T-helper 1 cell treated with Interleukin-12 subunit alpha and Interleukin-12 subunit beta and Interleukin-4 antibody, amounts not matched to agents 30 ng/mL and 1 ng/mL, for 36 hours (primary cell): ENCODE measurements around the gene FBL. TPM values are rescaled to one million over a fixed set of nuclear protein-coding genes. Genes with fewer than 3 reads are reported as not detected.
"Not testable (repeated sequence)": the region's sequence is repeated elsewhere in the genome, so short reads cannot be mapped to it uniquely, and the experiment has no call there.

Experiments
- intact Hi-C: fragments of 100-400 bp; cut with micrococcal nuclease; formaldehyde crosslinking; loops from one replicate; pipeline ENCODE4 v1.15.1; 2024
- total RNA-seq: library from RNA; stranded (reverse); gene quantifications from 2 replicates; pipeline ENCODE4 v1.2.3, GENCODE V29; 2022

The FBL gene
- total RNA-seq, 1 donor from 2014 or later: 292 TPM

- intact Hi-C loops: not testable (repeated sequence)
Measured at GRCh38 chr19:39877488-39877887, 31.3 kb upstream of the FBL start.

DNA sequence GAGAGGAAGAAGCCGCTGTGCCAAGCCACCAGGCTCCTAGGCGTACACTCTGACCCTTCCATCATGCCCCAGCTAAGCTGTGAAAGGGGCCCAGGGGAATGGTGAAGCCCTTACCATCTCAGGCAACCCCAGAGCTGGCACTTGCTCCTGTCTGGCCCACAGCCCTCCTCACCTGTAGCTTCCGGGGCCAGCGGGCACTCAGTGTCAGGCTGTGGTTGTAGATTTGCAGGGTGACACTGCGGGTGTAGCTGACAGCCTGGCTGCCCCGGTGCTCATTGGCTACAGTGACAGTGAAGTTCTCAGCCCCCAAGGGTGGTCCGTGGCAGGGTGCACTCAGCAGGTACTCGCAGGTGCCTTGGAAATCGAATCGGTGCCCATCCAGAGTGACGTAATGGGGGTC is 30.3 kb upstream of the FBL start:
- intact Hi-C loops: not testable (repeated sequence)

GRCh38 chr19:39875401-39875864 is 29.3 kb upstream of the FBL start:
- intact Hi-C loops: not testable (repeated sequence)

DNA sequence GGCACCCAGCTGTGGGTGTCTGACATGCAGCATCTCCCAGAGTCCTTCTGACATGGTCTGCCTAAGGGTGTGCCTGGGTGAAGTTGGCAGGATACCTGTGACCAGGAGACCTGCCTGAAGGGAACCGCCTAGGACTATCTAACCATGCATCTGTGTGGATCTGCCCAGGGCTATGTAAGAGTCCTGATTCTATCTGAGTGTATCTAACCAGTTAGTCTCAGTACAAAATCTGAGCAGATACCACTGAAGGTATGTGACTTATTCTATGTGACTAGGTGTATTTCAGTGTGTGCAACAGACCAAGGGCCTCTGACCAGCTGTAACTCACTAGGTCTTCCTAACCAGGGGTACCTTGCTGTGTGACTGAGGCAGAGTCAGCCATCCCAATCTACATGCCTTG is 28.2 kb upstream of the FBL start:
- intact Hi-C loops: no loop called here

GRCh38 chr19:39873385-39873784 is 27.2 kb upstream of the FBL start:
- intact Hi-C loops: no loop called here

DNA sequence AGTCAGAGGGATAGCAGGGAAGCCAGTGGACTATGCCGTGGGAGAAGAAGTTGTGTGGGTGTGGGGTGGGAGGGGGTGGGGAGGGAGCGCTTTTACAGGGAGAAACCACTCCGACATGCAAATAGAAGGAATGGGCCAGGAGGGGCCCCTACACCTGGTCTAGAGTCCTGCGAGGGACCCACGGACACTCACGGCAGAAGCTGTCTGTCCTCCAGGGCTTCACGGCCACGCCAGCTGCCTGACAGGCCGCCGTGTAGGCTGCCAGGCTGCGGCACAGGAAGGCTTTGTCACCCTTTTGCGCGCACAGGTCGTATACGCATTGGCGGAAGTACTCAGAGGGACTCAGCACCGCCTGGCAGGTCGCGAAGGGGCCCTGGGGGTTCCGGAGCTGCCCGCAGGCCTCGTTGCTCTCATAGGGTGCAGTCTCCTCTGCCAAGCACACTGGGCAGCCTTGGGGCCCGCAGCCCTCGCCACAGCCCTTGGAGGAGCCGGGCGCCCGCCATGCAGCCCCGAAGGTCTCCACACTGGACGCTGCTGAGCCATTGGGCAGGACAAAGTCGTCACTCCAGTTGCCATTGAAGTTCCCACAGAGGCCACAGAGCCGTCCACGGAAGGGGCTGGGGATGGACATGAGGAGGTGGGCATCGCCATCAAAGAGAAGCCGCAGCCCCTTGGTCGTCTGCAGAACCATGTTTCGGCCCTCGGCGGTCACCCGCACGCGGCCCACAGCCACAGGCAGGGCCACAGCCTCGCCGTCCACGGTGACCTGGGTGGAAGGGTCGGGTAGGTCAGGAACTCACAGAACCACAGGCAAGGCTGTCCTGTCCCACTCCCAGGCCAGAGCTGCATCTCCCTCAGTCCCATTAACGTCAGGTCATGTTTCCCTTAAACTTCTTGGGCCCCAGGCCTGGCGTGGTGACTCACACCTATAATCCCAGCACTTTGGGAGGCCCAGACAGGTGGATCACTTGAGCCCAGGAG is 26.0 kb upstream of the FBL start:
- intact Hi-C loops: no loop called here

- intact Hi-C loops: no loop called here
Measured at GRCh38 chr19:39871362-39871761, 25.2 kb upstream of the FBL start.

GRCh38 chr19:39870171-39870971 is 24.2 kb upstream of the FBL start:
- intact Hi-C loops: no loop called here

DNA sequence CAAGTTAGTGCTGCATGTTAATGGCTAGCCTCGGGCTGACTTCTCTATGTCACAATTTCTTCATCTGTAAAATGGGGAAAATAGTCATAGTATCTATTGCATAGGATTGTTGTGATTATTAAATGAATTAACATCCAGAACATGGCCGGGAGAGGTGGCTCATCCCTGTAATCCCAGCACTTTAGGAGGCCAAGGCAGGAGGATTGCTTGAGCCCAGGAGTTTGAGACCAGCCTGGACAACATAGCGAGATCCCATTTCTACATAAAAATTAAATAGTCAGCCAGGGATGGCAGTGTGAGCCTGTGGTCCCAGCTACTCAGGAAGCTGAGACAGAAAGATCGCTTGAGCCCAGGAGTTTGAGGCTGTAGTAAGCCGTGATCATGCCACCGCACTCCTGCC is 21.8 kb upstream of the FBL start:
- intact Hi-C loops: no loop called here

DNA sequence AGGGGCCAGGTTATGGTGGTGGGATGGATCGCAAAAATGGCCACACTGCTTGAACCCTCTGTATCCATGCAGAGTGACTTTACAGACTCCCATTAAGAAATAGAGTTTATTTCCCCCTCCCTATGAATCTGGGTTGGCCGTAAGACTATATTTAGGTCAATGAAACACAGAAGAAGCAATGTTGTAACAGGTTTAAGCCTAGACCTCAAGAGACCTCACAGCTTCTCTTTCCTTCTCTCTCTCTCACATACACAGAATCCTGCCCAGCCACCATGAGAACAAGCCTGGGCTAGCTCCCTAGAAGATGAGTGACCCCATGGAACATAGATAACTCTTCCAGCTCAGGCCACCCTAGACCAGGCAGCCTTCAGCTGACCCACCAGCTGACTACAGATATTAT is 21.0 kb upstream of the FBL start:
- intact Hi-C loops: no loop called here

GRCh38 chr19:39865953-39866352 is 19.8 kb upstream of the FBL start:
- intact Hi-C loops: no loop called here

DNA sequence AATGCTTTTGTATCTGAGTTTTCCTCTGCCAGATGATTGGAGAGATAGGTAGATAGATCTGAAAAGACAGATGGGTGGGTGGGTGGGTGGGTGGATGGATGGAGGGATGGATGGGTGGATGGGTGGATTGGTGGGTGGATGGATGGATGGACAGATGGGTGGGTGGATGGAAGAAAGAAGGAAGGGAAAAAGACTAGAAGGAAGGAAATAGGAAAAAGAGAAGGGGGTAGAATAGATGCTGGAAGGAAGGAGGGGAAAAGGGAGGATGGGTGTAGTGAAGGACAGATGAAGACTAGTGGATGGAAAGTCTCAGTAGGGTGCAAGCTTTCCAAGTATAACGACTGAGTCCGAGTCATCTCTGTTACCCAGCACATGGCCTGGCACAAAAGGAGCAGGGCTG is 19.0 kb upstream of the FBL start:
- intact Hi-C loops: no loop called here

DNA sequence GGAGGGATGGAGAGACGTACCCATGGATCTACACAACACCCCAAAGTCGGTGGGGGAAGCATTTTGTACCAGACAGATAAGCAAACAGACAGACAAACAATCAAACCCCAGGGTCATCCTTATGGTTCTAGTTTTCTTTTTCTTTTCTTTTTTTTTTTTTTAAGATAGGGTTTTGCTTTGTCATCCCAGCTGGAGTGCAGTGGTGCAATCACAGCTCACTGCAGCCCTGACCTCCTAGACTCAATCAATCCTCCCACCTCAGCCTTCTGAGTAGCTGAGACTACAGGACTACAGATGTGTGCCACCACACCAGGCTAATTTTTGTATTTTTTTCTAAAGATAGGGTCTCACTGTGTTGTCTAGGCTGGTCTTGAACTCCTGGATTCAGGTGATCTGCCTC is 17.9 kb upstream of the FBL start:
- intact Hi-C loops: no loop called here

DNA sequence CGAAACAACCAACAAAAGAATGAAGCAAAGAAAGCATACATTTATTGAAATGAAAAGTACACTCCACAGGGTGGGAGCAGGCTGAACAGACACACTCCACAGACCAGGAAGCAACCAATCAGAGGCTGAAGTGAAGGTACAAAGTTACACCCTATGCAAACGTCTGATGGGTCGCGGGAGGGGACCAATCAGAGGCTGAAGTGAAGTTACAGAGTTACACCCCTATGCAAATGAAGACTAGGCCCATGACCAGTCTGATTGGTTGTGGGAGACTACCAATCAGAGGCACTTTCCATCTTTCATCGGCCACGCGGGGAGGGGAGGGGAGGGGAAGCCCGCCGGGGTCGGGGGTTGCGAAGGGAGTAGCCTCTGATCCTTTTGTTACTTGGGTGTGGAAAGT is 12.4 kb upstream of the FBL start:
- intact Hi-C loops: no loop called here

DNA sequence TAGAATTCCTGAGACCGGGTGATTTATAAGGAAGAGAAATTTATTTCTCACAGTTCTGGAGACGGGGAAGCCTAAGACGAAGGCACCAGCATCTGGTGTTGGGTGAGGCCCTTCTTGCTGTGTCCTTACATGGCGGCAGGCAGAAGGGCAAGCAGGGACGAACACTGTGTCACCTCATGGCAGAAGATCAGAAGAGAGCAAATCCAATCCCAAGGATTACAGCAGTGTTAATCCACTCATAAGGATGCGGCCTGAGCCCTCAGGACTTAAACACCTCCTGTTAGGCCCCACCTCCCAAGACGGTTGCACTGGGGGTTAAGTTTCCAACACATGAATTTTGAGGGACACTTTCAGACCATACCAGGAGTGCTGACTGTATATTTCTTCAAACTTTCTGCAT is 6.7 kb upstream of the FBL start:
- intact Hi-C loops: no loop called here

GRCh38 chr19:39850892-39851291 is 4.7 kb upstream of the FBL start:
- intact Hi-C loops: no loop called here

DNA sequence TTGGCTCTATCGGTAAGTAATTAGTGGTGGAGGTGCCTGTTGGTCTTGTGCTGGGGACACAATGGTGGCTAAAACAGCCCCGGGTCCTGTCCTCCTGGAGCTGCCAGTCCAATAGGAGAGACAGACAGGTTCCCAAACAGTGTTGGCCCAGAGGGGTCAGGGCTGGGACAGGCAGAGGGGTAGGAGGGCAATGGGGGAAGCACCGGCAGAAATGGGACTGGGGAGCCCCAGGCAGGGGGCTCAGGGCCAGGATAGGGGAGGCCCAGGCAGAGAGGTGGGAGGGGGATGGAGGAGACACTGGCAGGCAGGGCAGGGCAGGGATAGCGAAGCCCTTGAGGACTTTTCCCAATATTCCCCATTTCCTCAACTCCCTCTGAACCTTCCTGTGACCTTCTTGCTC is 2.2 kb upstream of the FBL start:
- intact Hi-C loops: loop anchor here (5.0 to 10.0 kb wide), 3 partner anchors 401 to 756 kb away; partner anchors contain the start of genes LTBP4, SERTAD1 and SUPT5H

- intact Hi-C loops: loop anchor here (5.0 to 10.0 kb wide), 3 partner anchors 400 to 757 kb away; partner anchors contain the start of genes LTBP4, SERTAD1 and SUPT5H
Measured at GRCh38 chr19:39847525-39847924, 1.3 kb upstream of the FBL start.

- intact Hi-C loops: loop anchor here (1.0 to 10.0 kb wide), 7 partner anchors 13 to 758 kb away; partner anchors contain the start of genes DYRK1B, LTBP4, PSMC4 and SERTAD1
Measured at GRCh38 chr19:39846678-39847486, 703 bp upstream of the FBL start.

GRCh38 chr19:39845584-39845932 is 621 bp downstream of the FBL start:
- intact Hi-C loops: loop anchor here (2.0 to 10.0 kb wide), 5 partner anchors 167 to 759 kb away; partner anchors contain the start of genes LTBP4, SERTAD1 and SUPT5H

GRCh38 chr19:39845172-39845571 is 1.0 kb downstream of the FBL start:
- intact Hi-C loops: loop anchor here (2.0 to 10.0 kb wide), 5 partner anchors 166 to 760 kb away; partner anchors contain the start of genes LTBP4, SERTAD1 and SUPT5H
